Spinal cord (tissue), 10 donors: Measurements from ENCODE around the gene DNAJC15. TPM values are rescaled to one million over a fixed set of nuclear protein-coding genes. Genes with fewer than 3 reads are reported as not detected.

Source experiments
- DNase-seq, 6 donors: peaks; one replicate each; pipeline versions ENCODE4 v3.0.0 to v3.0.0-alpha.2; 2013 to 2015; ENCODE audit warnings: low spot score in 6 of 6, low read depth in 4 of 6
- H3K27ac ChIP-seq: one replicate; pipeline ENCODE4 v1.5.1; 2013; ENCODE audit warnings: low read depth, low read length, control low read depth
- H3K27me3 ChIP-seq: one replicate; pipeline ENCODE4 v1.6.1; 2013; ENCODE audit warnings: low read length; ENCODE audit not compliant: control insufficient read depth, insufficient read depth
- H3K36me3 ChIP-seq: one replicate; pipeline ENCODE4 v1.6.1; 2013; ENCODE audit warnings: low read length; ENCODE audit not compliant: control insufficient read depth, insufficient read depth
- H3K4me1 ChIP-seq: one replicate; pipeline ENCODE4 v1.6.1; 2013; ENCODE audit warnings: low read length; ENCODE audit not compliant: control insufficient read depth, insufficient read depth
- H3K4me3 ChIP-seq: one replicate; pipeline ENCODE4 v1.5.1; 2013; ENCODE audit warnings: low read depth, low read length, control low read depth
- H3K9me3 ChIP-seq: one replicate; pipeline ENCODE4 v1.6.1; 2013; ENCODE audit warnings: low read length; ENCODE audit not compliant: control insufficient read depth, insufficient read depth
- WGBS: methylation state at CpG from one replicate; pipeline ENCODE4 v1.1.5; 2013; ENCODE audit warnings: missing lambda C conversion rate; ENCODE audit not compliant: insufficient coverage; 5-methylcytosine and 5-hydroxymethylcytosine counted together
- polyA plus RNA-seq, 2 donors: library from polyadenylated mRNA; unstranded; fragments of 120-200 nt; gene quantifications; one replicate each; pipeline ENCODE4 v1.2.1, GENCODE V29; 2013; ENCODE audit not compliant: insufficient read length in 2 of 2
- total RNA-seq, 2 donors: library from RNA; depleted of rRNA in 1 of 2; stranded (reverse); fragments of 120-200 nt in 1 of 2; fragments of >200 nt in 1 of 2; gene quantifications; one replicate each; pipeline versions ENCODE4 v1.2.3 to v1.2.4, GENCODE V29; 2013 to 2014
- donor health status: healthy.

DNAJC15 gene
- total and polyA plus RNA-seq, 4 donors: 19.1 to 27.6 (median 24.3) TPM

GRCh38 chr13:43114504-43114903, 91.1 kb downstream of the DNAJC15 start:
- H3K36me3 ChIP-seq: no peaks in the 10 kb centered on the region
- DNase-seq: no peak
- H3K9me3 ChIP-seq: no peaks in the 10 kb centered on the region
- no peaks in the 10 kb centered on the region for H3K27me3 ChIP-seq
- no peak overlapping the region for H3K27ac ChIP-seq
- no peaks in the 10 kb centered on the region for H3K4me1 ChIP-seq
- H3K4me3 ChIP-seq: no peak overlapping the region
- 100% methylated on average over 1 of the region's 1 CpG for WGBS

- H3K27ac ChIP-seq: no peak overlapping the region
- WGBS: 100% methylated on average over 1 of the region's 3 CpGs
- no peak overlapping the region for H3K4me3 ChIP-seq
- no peak for DNase-seq
- H3K36me3 ChIP-seq: no peaks in the 10 kb centered on the region
- no peaks in the 10 kb centered on the region for H3K4me1 ChIP-seq
- H3K27me3 ChIP-seq: no peaks in the 10 kb centered on the region
- no peaks in the 10 kb centered on the region for H3K9me3 ChIP-seq
These were observed 91.8 kb downstream of the DNAJC15 start for GRCh38 chr13:43115141-43115540.

- no peak overlapping the region for H3K4me3 ChIP-seq
- no peaks in the 10 kb centered on the region for H3K36me3 ChIP-seq
- WGBS: no CpG with 5 or more reads among the region's 7 CpGs
- no peaks in the 10 kb centered on the region for H3K4me1 ChIP-seq
- H3K27ac ChIP-seq: no peak overlapping the region
- H3K27me3 ChIP-seq: no peaks in the 10 kb centered on the region
- no peaks in the 10 kb centered on the region for H3K9me3 ChIP-seq
- no peak for DNase-seq
These were observed 92.9 kb downstream of the DNAJC15 start for GRCh38 chr13:43116242-43116641.

GRCh38 chr13:43118521-43118920, 95.1 kb downstream of the DNAJC15 start:
- no peaks in the 10 kb centered on the region for H3K9me3 ChIP-seq
- H3K36me3 ChIP-seq: no peaks in the 10 kb centered on the region
- H3K4me3 ChIP-seq: no peak overlapping the region
- no peaks in the 10 kb centered on the region for H3K27me3 ChIP-seq
- H3K27ac ChIP-seq: no peak overlapping the region
- peaks cover 9% of the 10 kb centered on the region for H3K4me1 ChIP-seq
- WGBS: 77% methylated on average over 5 of the region's 6 CpGs
- DNase-seq: peak in 1 of 6 donors; percentile 52

- no peaks in the 10 kb centered on the region for H3K36me3 ChIP-seq
- H3K27me3 ChIP-seq: no peaks in the 10 kb centered on the region
- 83% methylated on average over 4 of the region's 6 CpGs for WGBS
- H3K9me3 ChIP-seq: no peaks in the 10 kb centered on the region
- H3K4me3 ChIP-seq: no peak overlapping the region
- no peak overlapping the region for H3K27ac ChIP-seq
- H3K4me1 ChIP-seq: peaks cover 9% of the 10 kb centered on the region
- DNase-seq: no peak
These were observed 95.8 kb downstream of the DNAJC15 start for GRCh38 chr13:43119206-43119605.

GRCh38 chr13:43122791-43123190, 99.4 kb downstream of the DNAJC15 start:
- Histone ChIP-seq H3K9me3 (no peaks in the 10 kb centered on the region), H3K4me3 (no peak overlapping the region), H3K27me3 (no peaks in the 10 kb centered on the region), H3K27ac (no peak overlapping the region), H3K36me3 (no peaks in the 10 kb centered on the region), H3K4me1 (peaks cover 20% of the 10 kb centered on the region)
- 30% methylated on average over 2 of the region's 6 CpGs for WGBS
- peak in 2 of 6 donors; percentile 73 to 82 for DNase-seq

GRCh38 chr13:43123856-43124255, 100.5 kb downstream of the DNAJC15 start:
- 89% methylated on average over 3 of the region's 6 CpGs for WGBS
- Histone ChIP-seq H3K4me3 (no peak overlapping the region), H3K36me3 (no peaks in the 10 kb centered on the region), H3K4me1 (peaks cover 27% of the 10 kb centered on the region), H3K27ac (no peak overlapping the region), H3K9me3 (no peaks in the 10 kb centered on the region), H3K27me3 (no peaks in the 10 kb centered on the region)
- no peak for DNase-seq

- Histone ChIP-seq H3K4me1 (peaks cover 27% of the 10 kb centered on the region), H3K27ac (no peak overlapping the region), H3K27me3 (no peaks in the 10 kb centered on the region), H3K9me3 (no peaks in the 10 kb centered on the region), H3K4me3 (no peak overlapping the region), H3K36me3 (no peaks in the 10 kb centered on the region)
- no peak for DNase-seq
- 88% methylated on average over 8 of the region's 8 CpGs for whole genome bisulfite sequencing
These were observed 101.1 kb downstream of the DNAJC15 start for GRCh38 chr13:43124490-43124889.

- Histone ChIP-seq H3K27me3 (no peaks in the 10 kb centered on the region), H3K4me1 (peaks cover 27% of the 10 kb centered on the region), H3K9me3 (no peaks in the 10 kb centered on the region), H3K27ac (no peak overlapping the region), H3K4me3 (no peak overlapping the region), H3K36me3 (no peaks in the 10 kb centered on the region)
- WGBS: 39% methylated on average over 3 of the region's 4 CpGs
- DNase-seq: no peak
These were observed 103.0 kb downstream of the DNAJC15 start for GRCh38 chr13:43126420-43126819.

- 65% methylated on average over 6 of the region's 9 CpGs for WGBS
- Histone ChIP-seq H3K4me1 (peaks cover 27% of the 10 kb centered on the region), H3K4me3 (no peak overlapping the region), H3K27me3 (no peaks in the 10 kb centered on the region), H3K27ac (no peak overlapping the region), H3K9me3 (no peaks in the 10 kb centered on the region), H3K36me3 (no peaks in the 10 kb centered on the region)
- DNase-seq: peak in 1 of 6 donors; percentile 72
These were observed 103.9 kb downstream of the DNAJC15 start for GRCh38 chr13:43127103-43127798.
